ENCODE measurements around the gene S100A6.

S100A6 gene

DNA sequence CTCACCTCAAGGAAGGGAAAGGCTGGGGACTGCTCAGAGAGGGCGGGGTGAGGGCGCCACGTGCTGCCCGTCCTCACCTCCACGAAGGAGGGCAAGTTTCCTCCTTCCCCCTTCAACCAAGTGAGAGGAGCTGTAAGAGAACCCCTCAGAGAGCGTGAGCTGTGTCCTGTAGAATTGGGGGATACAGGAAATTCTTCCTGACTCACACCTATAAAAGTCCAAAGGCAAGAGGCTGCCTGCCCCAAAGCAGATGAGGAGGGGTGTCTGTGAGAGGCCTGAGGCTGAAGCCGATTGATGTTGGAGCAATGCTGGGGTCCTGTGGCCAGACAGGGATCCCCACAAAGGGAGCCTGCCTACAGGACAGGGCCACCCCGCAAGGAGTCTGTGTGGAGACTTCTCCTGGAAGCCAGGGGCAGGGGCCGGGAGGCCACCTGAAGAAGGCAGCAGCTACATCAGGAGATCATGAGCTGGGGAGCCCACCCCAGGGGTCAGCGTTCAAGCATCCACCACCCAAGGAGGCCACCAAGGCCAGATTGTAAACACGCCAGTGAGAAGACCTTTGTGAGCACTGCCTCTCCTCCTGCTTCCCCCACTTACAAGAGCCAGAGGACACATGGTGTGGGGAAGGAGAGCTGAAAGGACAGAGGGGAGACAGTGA lies 27.7 kb downstream of the S100A6 start:
- 91% methylated on average over 9 of the region's 11 CpGs for WGBS
- Histone ChIP-seq H3K27ac (ENCODE audit: low read depth, low read length) (no peak overlapping the region), H3K4me1 (ENCODE audit: insufficient read depth, low read length) (no peaks in the 10 kb centered on the region), H3K9me3 (ENCODE audit: insufficient read depth, low read depth, low read length) (no peaks in the 10 kb centered on the region), H3K9ac (ENCODE audit: low read depth, low read length) (no peak overlapping the region), H3K4me3 (ENCODE audit: low read length) (no peak overlapping the region), H3K27me3 (ENCODE audit: insufficient read depth, low read length) (peaks cover 3% of the 10 kb centered on the region; the same call in 1 of the 2 replicates), H3K36me3 (ENCODE audit: insufficient read depth, low read length) (no peaks in the 10 kb centered on the region)

- Histone ChIP-seq H3K36me3 (ENCODE audit: insufficient read depth, low read length) (no peaks in the 10 kb centered on the region), H3K27me3 (ENCODE audit: insufficient read depth, low read length) (no peaks in the 10 kb centered on the region; the same call in 1 of the 2 replicates), H3K4me1 (ENCODE audit: insufficient read depth, low read length) (no peaks in the 10 kb centered on the region), H3K27ac (ENCODE audit: low read depth, low read length) (no peak overlapping the region), H3K9me3 (ENCODE audit: insufficient read depth, low read depth, low read length) (no peaks in the 10 kb centered on the region), H3K9ac (ENCODE audit: low read depth, low read length) (no peak overlapping the region), H3K4me3 (ENCODE audit: low read length) (no peak overlapping the region)
- WGBS: 70% methylated on average over 7 of the region's 7 CpGs
These were observed 28.9 kb downstream of the S100A6 start for GRCh38 chr1:153506831-153507413.

DNA sequence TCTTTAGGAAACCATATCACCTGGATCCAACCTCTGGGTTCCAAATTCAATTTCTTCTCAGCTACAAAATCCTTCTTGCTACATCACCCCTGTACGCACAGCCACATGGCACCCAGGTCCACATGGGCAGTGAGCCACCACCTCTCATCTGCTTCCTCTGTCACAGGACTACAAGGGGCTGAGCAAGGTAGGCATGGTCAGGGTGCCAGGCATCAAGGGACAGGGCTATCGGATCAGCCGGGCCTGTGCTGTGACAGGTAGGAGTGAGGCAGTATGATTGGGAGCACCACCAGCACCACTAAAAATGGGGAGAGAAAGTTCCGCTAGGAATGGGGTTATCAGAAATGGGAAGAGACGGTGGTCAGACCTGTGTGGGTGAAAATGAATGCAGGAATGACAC lies 29.4 kb downstream of the S100A6 start:
- H3K9me3 ChIP-seq (ENCODE audit: insufficient read depth, low read depth, low read length): no peaks in the 10 kb centered on the region
- H3K27ac ChIP-seq (ENCODE audit: low read depth, low read length): no peak overlapping the region
- no peak overlapping the region for H3K9ac ChIP-seq (ENCODE audit: low read depth, low read length)
- no peaks in the 10 kb centered on the region; the same call in 1 of the 2 replicates for H3K27me3 ChIP-seq (ENCODE audit: insufficient read depth, low read length)
- H3K4me3 ChIP-seq (ENCODE audit: low read length): no peak overlapping the region
- no peaks in the 10 kb centered on the region for H3K4me1 ChIP-seq (ENCODE audit: insufficient read depth, low read length)
- no peaks in the 10 kb centered on the region for H3K36me3 ChIP-seq (ENCODE audit: insufficient read depth, low read length)
- WGBS: 94% methylated on average over 5 of the region's 5 CpGs

GRCh38 chr1:153505576-153505975 lies 30.2 kb downstream of the S100A6 start:
- Histone ChIP-seq H3K27ac (ENCODE audit: low read depth, low read length) (no peak overlapping the region), H3K36me3 (ENCODE audit: insufficient read depth, low read length) (no peaks in the 10 kb centered on the region), H3K27me3 (ENCODE audit: insufficient read depth, low read length) (no peaks in the 10 kb centered on the region), H3K4me1 (ENCODE audit: insufficient read depth, low read length) (no peaks in the 10 kb centered on the region), H3K9me3 (ENCODE audit: insufficient read depth, low read depth, low read length) (no peaks in the 10 kb centered on the region), H3K4me3 (ENCODE audit: low read length) (no peak overlapping the region), H3K9ac (ENCODE audit: low read depth, low read length) (no peak overlapping the region)
- WGBS: 82% methylated on average over 1 of the region's 1 CpG

DNA sequence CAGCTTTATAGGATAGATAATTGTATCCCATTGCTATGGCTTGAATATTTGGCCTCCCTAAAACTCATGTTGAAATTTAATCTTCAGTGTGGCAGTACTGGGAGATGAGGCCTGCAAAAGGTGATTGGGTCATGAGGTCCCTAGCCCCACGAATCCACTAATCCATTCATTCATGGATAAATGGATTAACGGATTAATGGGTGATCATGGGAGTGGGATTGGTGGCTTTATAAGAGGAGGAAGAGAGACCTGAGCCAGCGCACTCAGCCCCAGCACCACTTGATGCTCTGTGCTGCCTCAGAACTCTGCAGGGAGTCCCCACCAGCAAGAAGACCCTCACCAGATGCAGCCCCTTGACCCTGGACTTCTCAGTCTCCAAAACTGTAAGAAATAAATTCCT lies 32.0 kb downstream of the S100A6 start:
- Histone ChIP-seq H3K4me1 (ENCODE audit: insufficient read depth, low read length) (no peaks in the 10 kb centered on the region), H3K9ac (ENCODE audit: low read depth, low read length) (no peak overlapping the region), H3K4me3 (ENCODE audit: low read length) (no peak overlapping the region), H3K27me3 (ENCODE audit: insufficient read depth, low read length) (no peaks in the 10 kb centered on the region), H3K9me3 (ENCODE audit: insufficient read depth, low read depth, low read length) (no peaks in the 10 kb centered on the region), H3K36me3 (ENCODE audit: insufficient read depth, low read length) (no peaks in the 10 kb centered on the region), H3K27ac (ENCODE audit: low read depth, low read length) (no peak overlapping the region)
- 98% methylated on average over 3 of the region's 3 CpGs for WGBS

DNA sequence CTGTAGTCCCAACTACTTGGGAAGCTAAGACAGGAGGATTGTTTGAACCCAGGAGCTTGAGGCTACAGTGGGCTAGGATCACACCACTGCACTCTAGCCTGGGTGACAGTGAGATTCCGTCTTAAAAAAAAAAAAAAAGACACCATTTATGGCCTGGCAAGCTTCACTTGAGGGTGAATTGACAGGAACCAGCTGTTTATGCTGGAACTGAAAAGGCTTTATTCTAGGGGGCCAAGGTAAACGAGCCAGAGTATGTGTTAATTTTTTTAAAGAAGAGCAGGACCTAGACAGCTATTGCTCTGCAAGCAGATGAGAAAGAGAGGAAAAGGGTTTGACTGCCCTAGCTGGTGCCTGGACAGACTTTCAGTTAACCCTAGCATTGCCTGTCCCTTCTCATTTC lies 37.0 kb downstream of the S100A6 start:
- WGBS: 61% methylated on average over 2 of the region's 2 CpGs
- Histone ChIP-seq H3K36me3 (ENCODE audit: insufficient read depth, low read length) (no peaks in the 10 kb centered on the region), H3K4me1 (ENCODE audit: insufficient read depth, low read length) (peaks cover 5% of the 10 kb centered on the region; the same call in 1 of the 2 replicates), H3K4me3 (ENCODE audit: low read length) (no peak overlapping the region), H3K27me3 (ENCODE audit: insufficient read depth, low read length) (no peaks in the 10 kb centered on the region), H3K9ac (ENCODE audit: low read depth, low read length) (no peak overlapping the region), H3K27ac (ENCODE audit: low read depth, low read length) (no peak overlapping the region), H3K9me3 (ENCODE audit: insufficient read depth, low read depth, low read length) (no peaks in the 10 kb centered on the region)

DNA sequence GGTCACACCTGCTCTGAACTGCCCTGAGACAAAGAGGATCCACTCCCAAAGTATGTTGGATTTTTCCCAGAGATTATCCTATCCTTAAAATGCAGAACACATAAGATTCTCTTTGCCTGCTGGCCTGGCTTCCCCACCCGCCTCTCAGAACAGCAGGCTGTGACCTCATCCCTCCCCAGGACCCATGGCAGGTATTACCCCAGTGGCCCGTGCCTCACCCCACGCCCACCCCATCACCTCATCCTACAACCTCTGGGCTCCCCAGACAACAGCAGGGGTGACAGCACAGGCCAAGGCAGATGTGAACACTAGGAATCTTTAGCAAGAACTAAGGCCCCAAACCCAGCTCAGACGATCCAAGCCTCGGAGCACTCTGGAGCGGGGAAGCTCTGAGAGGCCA lies 40.3 kb downstream of the S100A6 start:
- Histone ChIP-seq H3K9me3 (ENCODE audit: insufficient read depth, low read depth, low read length) (no peaks in the 10 kb centered on the region), H3K27me3 (ENCODE audit: insufficient read depth, low read length) (no peaks in the 10 kb centered on the region), H3K9ac (ENCODE audit: low read depth, low read length) (no peak overlapping the region), H3K4me3 (ENCODE audit: low read length) (no peak overlapping the region), H3K27ac (ENCODE audit: low read depth, low read length) (no peak overlapping the region), H3K36me3 (ENCODE audit: insufficient read depth, low read length) (no peaks in the 10 kb centered on the region), H3K4me1 (ENCODE audit: insufficient read depth, low read length) (peaks cover 5% of the 10 kb centered on the region)
- 85% methylated on average over 6 of the region's 6 CpGs for WGBS

GRCh38 chr1:153494976-153495535 lies 40.7 kb downstream of the S100A6 start:
- no peak overlapping the region for H3K4me3 ChIP-seq (ENCODE audit: low read length)
- H3K27me3 ChIP-seq (ENCODE audit: insufficient read depth, low read length): no peaks in the 10 kb centered on the region
- no peaks in the 10 kb centered on the region for H3K9me3 ChIP-seq (ENCODE audit: insufficient read depth, low read depth, low read length)
- H3K4me1 ChIP-seq (ENCODE audit: insufficient read depth, low read length): peaks cover 5% of the 10 kb centered on the region
- no peaks in the 10 kb centered on the region for H3K36me3 ChIP-seq (ENCODE audit: insufficient read depth, low read length)
- no peak overlapping the region for H3K9ac ChIP-seq (ENCODE audit: low read depth, low read length)
- H3K27ac ChIP-seq (ENCODE audit: low read depth, low read length): no peak overlapping the region
- 41% methylated on average over 6 of the region's 6 CpGs for whole genome bisulfite sequencing

DNA sequence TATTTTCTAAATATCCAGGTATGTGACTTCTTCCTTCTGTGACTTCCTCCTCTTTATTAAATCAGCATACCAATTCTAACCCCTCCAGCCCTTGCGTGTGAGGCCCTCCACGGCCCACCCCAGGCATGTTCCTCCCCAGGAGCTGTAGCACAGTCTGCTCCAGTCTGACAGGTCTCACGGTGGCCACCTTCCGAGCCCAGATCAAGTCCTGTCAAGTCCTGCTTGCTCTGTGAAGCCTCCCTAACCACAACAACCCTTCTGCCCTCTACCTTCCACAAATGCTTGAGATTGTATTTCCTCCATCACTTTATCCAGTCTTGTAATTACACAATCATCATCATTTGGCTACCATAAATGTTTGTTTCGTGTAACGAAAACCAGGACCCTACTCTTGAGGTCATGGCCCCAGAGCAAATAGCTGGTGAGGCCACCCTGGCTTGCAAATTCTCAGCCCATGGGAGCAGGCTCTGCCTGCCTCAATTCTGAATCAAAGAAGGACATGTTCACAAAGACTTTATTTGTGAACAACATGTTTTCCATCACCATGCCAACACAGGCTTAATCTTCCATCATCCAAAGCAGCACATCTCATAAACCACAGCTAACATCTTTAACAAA lies 42.3 kb downstream of the S100A6 start:
- Histone ChIP-seq H3K27ac (ENCODE audit: low read depth, low read length) (no peak overlapping the region), H3K27me3 (ENCODE audit: insufficient read depth, low read length) (no peaks in the 10 kb centered on the region), H3K4me3 (ENCODE audit: low read length) (no peak overlapping the region), H3K9ac (ENCODE audit: low read depth, low read length) (no peak overlapping the region), H3K4me1 (ENCODE audit: insufficient read depth, low read length) (peaks cover 5% of the 10 kb centered on the region), H3K36me3 (ENCODE audit: insufficient read depth, low read length) (no peaks in the 10 kb centered on the region), H3K9me3 (ENCODE audit: insufficient read depth, low read depth, low read length) (no peaks in the 10 kb centered on the region)
- 88% methylated on average over 6 of the region's 6 CpGs for WGBS

GRCh38 chr1:153490272-153491051 lies 45.3 kb downstream of the S100A6 start:
- Histone ChIP-seq H3K36me3 (ENCODE audit: insufficient read depth, low read length) (no peaks in the 10 kb centered on the region), H3K27me3 (ENCODE audit: insufficient read depth, low read length) (no peaks in the 10 kb centered on the region), H3K9me3 (ENCODE audit: insufficient read depth, low read depth, low read length) (no peaks in the 10 kb centered on the region), H3K9ac (ENCODE audit: low read depth, low read length) (no peak overlapping the region), H3K4me1 (ENCODE audit: insufficient read depth, low read length) (peaks cover 5% of the 10 kb centered on the region), H3K4me3 (ENCODE audit: low read length) (no peak overlapping the region), H3K27ac (ENCODE audit: low read depth, low read length) (no peak overlapping the region)
- WGBS: 77% methylated on average over 12 of the region's 12 CpGs

DNA sequence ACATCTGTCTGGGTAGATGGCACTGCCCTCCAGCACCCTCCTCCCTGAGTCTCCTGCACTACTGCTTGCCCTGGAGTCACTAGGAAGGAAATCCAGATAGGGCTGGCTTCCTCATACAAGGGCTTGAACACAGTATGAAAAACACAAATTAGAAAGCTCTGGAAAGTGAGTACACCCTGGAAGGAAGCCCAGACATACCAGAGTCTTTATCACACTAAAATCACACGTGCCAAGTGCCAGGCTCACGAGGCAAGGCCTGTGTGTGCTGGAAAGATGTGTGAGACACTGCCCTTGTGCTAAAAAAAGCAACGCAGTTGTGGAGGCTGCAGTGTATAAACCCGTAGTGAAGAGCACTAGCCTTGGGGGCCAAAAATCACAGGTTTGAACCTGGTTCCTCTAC lies 47.1 kb downstream of the S100A6 start:
- H3K4me1 ChIP-seq (ENCODE audit: insufficient read depth, low read length): peaks cover 9% of the 10 kb centered on the region
- H3K9ac ChIP-seq (ENCODE audit: low read depth, low read length): no peak overlapping the region
- no peaks in the 10 kb centered on the region for H3K9me3 ChIP-seq (ENCODE audit: insufficient read depth, low read depth, low read length)
- 72% methylated on average over 4 of the region's 4 CpGs for WGBS
- no peaks in the 10 kb centered on the region for H3K27me3 ChIP-seq (ENCODE audit: insufficient read depth, low read length)
- H3K4me3 ChIP-seq (ENCODE audit: low read length): no peak overlapping the region
- no peak overlapping the region for H3K27ac ChIP-seq (ENCODE audit: low read depth, low read length)
- no peaks in the 10 kb centered on the region for H3K36me3 ChIP-seq (ENCODE audit: insufficient read depth, low read length)
